GOT3 (cell line): ENCODE data around the gene PHLPP1.

Experiments used
- DNase-seq: peaks from one replicate; lab custom pipeline; 2025; ENCODE audit warnings: mixed read lengths; lab: John Stamatoyannopoulos, UW

Gene PHLPP1

DNA sequence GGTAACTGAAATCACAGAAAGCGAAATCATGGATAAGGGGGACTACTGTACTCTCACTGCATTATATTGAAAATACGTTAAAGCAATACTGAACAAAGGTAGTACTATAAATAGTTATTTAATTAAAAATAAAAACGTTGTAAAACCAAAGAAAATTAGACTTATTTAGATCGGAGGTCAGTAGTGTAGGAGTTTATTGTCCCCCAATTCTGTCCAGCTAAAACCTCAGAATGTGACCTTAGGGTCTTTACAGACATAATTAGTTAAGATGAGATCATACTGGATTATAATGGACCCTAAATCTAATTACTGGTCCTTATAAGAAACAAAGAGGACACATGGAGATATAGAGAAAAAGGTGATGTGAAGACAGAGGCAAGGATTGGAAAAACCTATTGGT, 95.3 kb downstream of the PHLPP1 start:
- DNase-seq = no peak

DNA sequence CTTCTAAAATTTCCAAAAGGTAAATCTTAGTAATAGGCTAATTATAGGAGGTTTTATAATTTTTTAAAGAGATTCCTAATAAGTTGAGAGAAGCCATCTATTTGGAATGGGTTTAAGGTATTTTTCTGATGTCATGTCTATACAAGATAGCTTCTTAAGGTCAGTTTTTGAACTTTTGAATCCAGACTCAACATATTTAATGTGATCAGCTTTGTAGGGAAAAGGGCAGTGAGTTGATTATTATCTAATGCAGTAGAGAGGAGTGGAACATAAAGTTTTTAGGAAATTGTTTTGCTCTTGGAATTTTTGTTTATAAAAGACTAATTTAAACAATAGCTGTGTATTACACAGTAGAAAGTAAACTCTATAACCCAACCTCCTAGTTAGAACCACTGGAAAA, 96.3 kb downstream of the PHLPP1 start:
- DNase-seq = no peak

DNA sequence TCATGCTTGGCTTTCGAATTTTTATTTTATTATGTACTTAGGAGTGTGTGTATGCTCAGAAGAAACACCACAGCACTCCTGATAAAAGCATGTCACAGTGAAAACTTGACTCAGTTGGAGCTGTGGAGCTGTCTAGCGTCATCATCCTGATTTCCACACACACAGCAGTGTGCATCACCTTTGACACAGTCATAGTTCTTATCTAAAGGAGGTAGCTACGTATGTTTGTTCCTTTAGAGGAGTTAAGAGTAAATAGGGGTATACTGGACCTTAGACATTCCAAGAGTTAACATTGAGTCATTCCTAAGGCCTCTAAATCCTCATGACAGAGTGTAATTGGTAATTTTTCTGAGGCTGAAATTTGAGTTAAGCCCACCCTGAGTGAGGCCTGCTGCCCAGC, 96.9 kb downstream of the PHLPP1 start:
- no peak for DNase-seq

DNA sequence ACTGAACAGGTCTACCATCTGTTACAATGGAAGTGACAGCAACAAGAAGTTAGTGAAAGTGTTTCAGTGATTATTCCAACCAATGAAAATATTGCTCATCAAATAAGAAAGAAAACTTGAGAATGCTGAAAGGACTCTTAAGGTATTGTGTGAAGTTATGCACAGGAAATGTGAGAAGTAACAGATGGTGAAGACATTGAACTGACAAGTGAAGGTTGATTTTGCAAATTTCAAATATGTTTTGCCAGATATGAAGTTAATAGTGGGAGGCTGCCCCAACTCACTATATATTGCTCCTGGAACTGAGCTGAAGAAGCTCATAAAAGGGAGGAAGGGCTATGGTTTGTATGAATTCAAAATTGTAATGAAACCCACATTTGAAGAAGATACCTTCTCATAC, 97.5 kb downstream of the PHLPP1 start:
- DNase-seq = no peak

DNA sequence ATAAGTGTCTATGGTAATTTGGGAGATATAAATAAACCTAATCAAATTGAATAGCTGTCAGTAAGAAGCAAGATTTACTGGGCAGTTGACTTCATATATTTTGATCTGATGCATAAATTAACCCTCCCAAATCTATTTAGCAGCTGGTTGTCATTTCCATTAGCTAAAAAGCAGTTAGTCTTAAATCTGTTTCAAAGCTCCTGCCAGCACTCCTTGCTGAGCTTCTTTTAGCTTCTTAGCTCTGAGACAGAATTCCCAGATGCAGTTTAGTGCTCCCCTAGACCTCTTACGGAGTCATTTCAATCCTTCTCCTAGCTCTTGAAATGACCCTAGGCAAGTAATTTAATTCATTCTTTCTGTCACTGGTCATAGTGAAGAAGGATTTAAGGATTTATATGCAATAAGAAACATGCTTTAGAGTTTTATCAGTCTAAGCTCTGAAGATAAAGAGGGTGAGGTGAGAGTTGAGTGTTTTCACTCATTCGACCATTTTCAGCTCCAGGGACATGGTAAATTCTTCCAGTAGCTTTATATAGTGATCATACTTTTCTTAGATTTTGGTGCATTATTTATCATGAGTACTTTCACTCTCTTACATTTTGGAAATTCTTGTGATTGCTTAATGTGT, 98.9 kb downstream of the PHLPP1 start:
- no peak for DNase-seq

DNA sequence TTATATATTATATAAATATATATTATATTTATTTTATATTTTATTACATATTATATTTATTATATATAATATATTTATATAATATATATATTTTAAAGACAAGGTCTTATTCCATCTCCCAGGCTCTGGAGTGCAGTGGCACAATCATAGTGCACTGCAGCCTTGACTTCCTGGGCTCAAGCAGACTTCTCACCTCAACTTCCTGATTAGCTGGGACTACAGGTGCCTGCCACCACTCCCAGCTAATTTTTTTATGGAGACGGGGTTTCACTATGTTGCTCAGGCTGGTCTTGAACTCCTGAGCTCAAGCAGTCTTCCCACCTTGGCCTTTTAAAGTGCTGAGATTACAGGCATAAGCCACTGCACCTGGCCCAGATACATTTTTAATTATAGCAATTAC, 110.0 kb downstream of the PHLPP1 start:
- no peak for DNase-seq

DNA sequence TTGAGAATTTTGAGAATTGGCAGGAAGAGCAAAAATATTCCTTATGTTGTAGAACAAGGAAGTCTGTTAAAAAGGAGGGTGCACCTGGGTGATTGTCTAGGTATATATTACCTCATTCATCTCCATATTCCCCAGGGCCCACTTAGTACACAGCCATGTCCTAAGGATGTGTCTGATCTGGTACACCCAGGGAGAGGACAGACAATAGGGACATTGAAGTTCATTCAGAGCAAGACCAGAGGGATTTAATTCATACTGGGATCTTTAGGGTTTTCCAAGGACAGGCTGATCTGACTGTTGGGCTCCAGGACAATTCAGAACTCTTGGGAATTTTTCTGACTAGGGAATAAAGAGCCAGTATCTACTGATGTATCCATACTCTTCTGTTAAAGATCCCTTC, 112.1 kb downstream of the PHLPP1 start:
- DNase-seq = no peak

DNA sequence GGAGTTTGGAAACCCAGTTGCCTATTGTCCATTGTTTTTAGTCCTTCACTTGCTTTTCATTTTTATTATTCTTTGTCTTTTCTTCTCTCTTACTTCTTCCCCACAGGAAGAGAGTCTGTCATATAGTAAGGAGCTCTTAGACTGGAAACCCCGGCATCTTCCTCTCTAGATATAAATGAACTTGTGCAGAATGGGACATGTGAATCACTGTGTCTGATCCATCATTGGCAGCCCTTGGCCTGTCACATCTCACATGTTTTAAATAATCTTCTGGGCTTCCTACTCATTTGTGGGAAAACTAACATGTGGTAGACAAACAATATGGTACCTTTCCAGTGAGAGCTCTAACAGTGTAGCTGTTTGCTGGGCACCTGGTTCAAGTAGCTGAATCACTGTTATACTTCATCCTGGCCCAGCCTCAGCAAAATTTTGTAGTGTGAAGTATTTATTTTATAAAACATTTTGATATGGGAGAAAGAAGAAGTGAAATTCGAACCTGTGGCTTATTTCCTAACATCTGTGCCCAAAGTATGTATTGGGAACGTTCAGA, 112.8 kb downstream of the PHLPP1 start:
- no peak for DNase-seq

DNA sequence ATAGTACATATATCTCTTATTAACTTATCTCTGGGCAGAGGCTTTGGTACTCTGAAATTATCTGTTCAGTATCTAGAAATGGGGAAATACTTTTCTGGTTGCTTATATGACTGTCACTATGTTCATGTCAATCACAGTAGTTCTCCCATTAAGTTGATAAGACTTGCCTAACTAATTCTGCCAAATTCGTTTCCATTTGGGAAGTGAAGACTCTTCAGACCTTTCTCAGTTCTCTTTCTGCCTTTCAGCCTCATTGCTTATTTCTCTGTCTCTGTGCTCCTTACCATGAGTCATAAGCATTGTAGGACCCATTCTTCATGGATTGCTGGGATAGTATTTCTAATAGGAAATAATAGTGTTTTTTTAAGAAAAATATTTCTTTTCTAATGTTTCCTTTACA, 113.5 kb downstream of the PHLPP1 start:
- DNase-seq = no peak

DNA sequence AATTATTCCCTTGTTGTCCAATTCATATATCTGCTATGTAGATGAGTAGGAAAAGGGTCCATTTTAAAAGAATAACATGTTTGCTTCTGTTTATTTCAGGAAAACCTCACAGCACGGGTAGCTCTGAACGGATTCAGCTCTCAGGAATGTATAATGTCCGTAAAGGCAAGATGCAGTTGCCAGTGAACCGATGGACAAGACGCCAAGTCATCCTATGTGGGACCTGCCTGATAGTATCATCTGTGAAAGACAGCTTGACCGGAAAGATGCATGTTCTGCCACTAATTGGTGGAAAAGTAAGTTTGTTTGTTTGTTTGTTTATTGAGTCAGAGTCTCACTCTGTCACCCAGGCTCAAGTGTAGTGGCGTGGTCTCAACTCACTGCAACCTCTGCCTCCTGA, 114.6 kb downstream of the PHLPP1 start:
- DNase-seq = no peak

DNA sequence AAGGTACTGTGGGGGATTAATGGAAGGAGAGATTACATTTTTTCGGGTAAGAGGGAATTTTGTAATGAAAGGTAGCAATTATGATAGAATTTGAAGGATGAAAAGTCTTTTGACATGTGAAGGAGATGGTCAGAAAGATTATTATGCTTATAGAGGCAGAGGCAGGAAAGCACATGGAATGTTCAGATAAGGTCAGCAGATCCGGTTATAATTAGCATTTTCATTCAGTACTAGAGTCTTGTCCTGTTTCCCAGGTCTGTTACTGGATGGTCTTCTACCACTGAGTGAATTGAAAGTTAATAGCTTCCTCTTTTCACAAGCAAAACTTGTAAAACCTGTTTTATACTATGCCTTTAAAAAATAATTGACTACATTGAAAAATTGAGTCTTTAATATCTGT, 116.9 kb downstream of the PHLPP1 start:
- DNase-seq = no peak

DNA sequence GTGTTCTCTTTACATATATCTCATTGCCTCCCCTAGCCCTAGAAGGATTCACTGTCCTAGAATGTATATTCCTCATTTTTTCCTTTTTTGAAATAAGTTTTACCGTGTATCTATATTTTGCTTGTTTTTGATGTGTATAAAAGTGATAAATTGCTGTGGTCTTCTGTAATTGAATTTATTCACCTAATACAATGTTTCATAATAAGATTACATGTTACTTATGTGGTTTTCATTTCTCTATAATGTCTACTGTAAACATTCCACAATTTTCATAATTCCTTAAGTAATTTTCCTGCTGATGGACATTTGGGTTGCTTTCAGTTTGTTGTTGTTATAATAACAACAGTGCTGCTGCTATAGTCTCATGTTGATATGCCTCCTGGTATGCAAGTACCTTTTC, 118.2 kb downstream of the PHLPP1 start:
- no peak for DNase-seq

DNA sequence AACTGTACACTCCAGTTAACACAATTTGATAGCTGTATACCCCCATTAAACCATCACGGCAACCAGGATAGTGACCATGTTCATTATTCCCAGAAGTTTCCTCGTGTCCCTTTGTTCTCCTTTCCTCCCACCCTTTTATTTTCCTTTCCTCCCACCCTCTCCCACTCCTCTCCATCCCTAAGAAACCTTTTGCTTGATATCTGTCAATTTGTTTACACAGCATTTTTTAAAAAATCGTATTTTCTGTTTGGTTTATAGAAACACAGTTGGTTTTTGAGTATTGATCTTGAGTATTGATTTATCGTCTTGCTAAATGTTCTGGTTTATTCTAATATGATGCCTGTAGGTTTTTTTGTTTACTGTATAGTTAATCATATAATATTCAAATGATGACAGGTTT, 119.4 kb downstream of the PHLPP1 start:
- DNase-seq = no peak

DNA sequence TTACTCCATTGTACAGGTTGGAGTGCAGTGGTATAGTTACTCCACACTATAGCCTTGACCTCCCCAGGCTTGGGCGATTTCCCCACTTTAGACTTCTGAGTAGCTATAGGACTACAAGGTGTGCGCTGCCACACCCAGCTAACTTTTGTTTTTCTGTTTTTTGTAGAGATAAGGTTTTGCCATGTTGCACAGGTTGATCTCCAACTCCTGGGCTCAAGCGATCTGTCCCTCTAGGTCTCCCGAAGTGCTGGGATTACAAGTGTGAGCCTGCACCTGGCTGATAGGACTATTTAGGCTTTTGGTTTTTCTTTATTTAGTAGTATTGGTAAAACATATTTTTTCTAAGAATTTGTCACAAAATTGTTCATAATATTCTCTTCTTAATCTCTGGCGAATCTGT, 121.7 kb downstream of the PHLPP1 start:
- no peak for DNase-seq

DNA sequence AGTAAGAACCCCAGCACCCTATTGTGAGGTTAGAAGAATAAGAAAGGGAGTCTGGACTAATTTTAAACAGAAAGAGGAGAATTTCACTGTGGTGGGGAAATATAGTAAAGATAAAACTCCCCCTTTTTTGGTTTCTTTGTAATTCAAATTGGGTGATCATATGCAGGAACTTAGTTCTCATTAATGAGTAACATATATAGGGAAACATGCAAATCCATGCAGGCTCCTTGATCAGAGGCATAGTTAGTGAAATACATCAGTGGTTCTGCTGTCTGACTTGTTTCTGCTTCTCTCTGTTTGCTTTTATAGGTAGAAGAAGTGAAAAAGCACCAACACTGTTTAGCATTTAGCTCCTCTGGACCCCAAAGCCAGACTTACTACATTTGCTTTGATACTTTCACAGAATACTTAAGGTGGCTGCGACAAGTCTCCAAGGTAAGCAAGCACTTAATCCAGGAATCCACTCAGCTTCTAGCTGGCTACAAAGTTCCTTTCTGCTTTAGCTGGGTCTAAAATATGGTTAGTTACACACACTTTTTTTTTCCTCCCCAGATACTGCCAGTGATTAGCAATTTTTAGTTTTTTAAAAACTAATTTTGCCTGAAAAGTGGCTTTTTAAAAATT, 123.2 kb downstream of the PHLPP1 start:
- DNase-seq = no peak

DNA sequence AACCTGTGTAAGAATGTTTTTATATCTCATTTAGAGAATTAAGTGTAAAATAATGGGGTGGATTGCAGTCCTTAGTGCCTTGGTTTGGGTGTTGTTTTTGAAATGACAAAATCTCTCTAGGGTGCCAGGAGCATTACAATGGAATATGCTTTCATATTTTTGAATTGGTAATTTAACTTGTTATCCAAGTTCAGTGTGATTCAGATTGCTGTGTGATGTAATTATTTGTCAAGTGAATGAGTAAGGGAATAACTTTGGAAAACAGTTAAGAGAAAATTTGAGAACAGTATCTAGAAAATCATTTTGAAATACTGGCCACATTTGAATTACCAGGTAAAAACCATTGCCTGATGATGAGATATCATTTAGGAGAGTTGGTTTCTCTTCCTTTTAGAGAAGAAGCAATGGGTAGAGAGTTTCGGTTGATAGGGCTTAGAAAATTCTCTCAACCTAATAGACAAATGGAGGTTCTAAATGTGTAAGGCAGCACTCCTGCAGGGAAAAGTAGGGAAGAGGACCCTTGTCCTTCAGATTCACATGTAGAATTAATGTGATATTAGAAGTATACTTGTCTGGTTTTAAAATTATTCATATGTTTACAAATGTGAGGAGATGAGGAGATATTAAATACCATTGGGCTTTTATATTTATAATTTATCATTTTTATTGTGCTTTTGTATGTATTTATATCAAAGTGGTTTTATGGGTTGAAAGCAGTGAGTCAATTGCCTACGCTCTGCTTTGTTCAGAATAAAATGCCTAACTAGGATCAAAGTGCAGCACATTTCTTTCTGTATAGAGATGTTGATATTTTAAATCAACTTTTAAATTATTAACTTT, 124.8 kb downstream of the PHLPP1 start:
- DNase-seq = no peak

DNA sequence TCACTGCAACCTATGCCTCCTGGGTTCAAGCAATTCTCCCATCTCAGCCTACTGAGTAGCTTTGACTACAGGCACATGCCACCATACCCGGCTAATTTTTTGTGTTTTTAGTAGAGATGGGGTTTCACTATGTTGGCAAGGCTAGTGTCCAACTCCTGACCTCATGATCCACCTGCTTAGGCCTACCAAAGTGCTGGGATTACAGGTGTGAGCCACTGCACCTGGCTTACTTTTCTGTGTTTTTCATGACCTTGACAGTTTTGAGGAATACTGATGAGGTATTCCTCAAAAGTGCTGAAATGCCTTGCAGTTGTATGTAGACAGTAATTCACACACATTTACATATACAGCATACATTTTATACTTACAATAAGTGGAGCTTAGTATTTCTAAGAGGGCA, 126.1 kb downstream of the PHLPP1 start:
- no peak for DNase-seq

DNA sequence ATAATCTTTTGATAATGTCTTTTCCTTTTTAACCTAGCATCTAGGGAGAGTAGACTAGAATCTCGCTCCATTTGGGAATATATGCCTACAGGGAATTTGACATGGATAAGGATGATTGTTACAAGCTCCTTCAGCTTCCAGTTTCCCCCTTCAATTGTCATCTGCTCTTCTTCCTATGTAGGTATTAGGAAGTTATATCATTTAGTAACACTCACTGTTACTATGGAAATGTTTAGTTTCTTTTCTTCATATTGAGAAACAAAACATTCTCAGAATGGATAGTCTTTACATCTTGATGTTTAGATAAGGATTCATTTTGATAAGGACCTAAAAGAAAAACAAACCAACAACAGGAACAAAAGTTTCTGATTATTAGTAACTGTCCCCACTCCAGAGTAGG, 127.6 kb downstream of the PHLPP1 start:
- DNase-seq = no peak

DNA sequence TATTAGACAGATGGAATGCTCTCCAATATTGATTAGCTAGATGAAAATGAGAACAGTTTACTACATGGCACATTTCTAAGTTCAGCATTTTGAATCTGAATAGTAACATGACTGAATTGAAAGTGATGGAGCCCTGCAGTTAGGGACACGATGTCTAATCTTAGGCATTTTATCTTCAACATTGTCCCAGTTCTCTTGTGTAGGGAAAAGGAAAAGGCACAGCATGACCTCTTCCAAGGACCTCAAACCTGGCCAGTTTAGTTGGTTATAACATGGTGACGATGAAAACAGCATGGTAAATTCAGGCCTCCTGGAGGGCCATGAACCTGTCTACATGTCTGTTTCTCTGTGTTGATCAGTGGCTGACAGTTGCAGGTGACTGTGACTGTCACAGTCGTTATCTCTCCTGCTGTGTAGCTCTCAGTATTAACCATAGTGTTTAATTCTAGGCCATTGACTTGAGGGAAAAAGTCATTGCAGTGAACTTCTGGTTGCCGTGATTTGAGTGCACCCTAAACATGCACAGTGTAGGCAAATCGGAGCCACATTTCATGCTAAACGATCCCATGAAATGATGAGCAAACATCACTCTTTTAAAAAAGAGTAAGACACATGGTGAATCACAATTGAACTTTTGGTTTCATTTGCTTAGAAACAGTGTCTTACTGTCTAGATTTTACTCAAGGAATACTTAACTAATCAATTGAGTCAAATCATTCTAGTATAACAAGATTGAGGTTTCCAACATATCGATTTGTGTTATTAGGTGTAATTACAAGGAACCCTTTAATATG, 129.7 kb downstream of the PHLPP1 start:
- no peak for DNase-seq

DNA sequence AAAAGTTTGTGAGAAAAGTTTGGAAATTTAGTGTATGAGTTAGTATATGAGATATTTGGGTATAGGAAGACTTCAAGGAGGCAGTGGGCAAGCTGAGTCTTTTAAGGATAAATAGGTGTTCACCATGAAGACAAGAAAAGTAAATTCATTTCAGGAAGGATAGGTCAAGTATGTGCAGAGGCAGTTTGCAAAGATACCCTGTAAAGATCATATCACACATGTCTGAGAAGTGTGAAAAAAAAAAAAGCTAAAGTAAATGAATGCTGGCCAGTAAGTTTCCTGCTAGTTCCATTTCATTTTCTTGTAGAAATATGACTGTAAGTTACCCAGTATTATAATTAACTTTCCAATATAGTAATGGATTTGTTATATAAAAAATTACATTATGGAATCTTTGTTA, 131.0 kb downstream of the PHLPP1 start:
- no peak for DNase-seq

DNA sequence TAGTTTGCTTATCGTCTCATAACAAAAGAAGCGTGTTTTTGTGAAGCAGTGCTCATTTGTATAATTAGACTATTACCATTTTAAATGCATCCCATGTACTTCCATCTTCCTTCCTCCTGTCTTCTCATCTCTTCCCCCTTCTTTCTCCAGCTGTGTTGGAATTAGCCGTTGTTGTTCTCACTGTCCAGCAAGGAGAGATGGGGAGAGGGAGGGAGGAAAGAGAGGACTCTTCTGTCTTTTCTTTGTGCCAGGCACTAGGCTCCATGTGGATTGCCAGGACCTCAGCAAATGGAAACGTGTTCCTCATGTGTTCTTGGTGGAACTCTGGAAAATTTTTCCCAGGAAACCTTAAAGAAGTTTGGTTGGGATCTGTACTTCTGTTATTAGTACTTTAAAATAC, 131.7 kb downstream of the PHLPP1 start:
- no peak for DNase-seq

DNA sequence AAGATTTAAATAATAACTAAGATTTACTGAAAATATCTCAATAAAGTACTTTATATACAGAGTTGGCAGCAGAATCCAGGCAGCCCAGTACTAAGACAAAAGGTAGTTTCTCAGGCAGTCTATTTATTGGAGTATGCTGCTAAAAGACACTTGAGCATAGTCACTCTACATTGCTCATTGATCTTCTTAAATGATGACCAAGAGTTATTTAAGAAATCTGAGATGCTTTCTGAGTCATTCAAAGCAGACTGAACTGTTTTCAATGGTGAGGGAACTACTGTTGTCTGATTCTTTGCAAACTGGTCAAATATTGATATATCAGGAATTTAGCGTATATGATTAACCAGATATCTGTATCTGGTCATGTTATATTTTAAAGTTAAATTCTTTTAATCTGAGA, 133.6 kb downstream of the PHLPP1 start:
- no peak for DNase-seq
